Measurements from ENCODE around the gene KRTAP5-9. TPM values are rescaled to one million over a fixed set of nuclear protein-coding genes. Genes with fewer than 3 reads are reported as not detected.
"Not testable (repeated sequence)": the region's sequence is repeated elsewhere in the genome, so short reads cannot be mapped to it uniquely, and the experiment has no call there.

The KRTAP5-9 gene
- total and polyA plus RNA-seq, 10 donors: 0.29 to 1.1 (median 0.51) TPM; not detected in 3

DNA sequence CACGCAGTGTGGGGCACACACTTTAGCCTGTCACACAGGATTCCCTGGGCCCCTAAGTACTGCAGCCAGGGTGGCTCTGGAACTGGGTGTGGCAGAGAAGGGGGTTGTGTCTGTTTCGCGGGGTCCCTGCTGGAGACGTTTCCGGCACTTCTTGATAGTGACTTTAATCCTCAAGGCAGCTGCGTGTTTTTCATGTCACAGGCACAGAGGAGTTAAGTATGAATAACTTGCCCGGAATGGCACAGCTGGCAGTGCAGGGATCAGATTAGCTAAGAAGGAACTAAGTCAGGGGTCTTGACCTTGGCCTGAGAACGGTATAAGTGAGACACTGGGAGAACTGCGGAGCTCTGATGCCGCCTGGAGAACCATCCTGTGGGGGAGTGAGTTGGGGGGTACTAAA is 28.7 kb upstream of the KRTAP5-9 start:
- TF ChIP-seq, protein P1, sequence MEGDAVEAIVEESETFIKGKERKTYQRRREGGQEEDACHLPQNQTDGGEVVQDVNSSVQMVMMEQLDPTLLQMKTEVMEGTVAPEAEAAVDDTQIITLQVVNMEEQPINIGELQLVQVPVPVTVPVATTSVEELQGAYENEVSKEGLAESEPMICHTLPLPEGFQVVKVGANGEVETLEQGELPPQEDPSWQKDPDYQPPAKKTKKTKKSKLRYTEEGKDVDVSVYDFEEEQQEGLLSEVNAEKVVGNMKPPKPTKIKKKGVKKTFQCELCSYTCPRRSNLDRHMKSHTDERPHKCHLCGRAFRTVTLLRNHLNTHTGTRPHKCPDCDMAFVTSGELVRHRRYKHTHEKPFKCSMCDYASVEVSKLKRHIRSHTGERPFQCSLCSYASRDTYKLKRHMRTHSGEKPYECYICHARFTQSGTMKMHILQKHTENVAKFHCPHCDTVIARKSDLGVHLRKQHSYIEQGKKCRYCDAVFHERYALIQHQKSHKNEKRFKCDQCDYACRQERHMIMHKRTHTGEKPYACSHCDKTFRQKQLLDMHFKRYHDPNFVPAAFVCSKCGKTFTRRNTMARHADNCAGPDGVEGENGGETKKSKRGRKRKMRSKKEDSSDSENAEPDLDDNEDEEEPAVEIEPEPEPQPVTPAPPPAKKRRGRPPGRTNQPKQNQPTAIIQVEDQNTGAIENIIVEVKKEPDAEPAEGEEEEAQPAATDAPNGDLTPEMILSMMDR (IDR thresholded peaks at IDR 0.05 in 8 of 11, conservative IDR thresholded peaks at IDR 0.05 in 3 of 11): no peak
- no peak for TF ChIP-seq POLR2A (IDR thresholded peaks at IDR 0.05)
- TF ChIP-seq POLR2AphosphoS5 (IDR thresholded peaks at IDR 0.05): no peak
- 74 to 88% (median 84%) methylated on average over 10 of the region's 10 CpGs for WGBS, 5 donors
- Histone ChIP-seq H3K27ac (no peak overlapping the region), H3K4me3 (no peak overlapping the region), H3K27me3 (replicated peaks in 1 of 7) (no peaks in the 10 kb centered on the region), H3K9me3 (peaks cover 0 to 8% (median 0%) of the 10 kb centered on the region in 8 donors), H3K36me3 (no peaks in the 10 kb centered on the region), H3K4me1 (no peaks in the 10 kb centered on the region)
- intact Hi-C loops (cut with DNase I; ENCODE audit: low total_unique reads): no loop called here
- no peak for DNase-seq

GRCh38 chr11:71525188-71525937 is 22.9 kb upstream of the KRTAP5-9 start:
- no peak overlapping the region for H3K27ac ChIP-seq
- TF ChIP-seq POLR2A (IDR thresholded peaks at IDR 0.05) (no peak), POLR2AphosphoS5 (IDR thresholded peaks at IDR 0.05) (no peak)
- TF ChIP-seq, protein P1 (IDR thresholded peaks at IDR 0.05 in 8 of 11, conservative IDR thresholded peaks at IDR 0.05 in 3 of 11): no peak
- no peak for DNase-seq
- H3K27me3 ChIP-seq (replicated peaks in 1 of 7): no peaks in the 10 kb centered on the region
- WGBS, 5 donors: 64 to 82% (median 64%) methylated on average over 3 of the region's 3 CpGs
- H3K36me3 ChIP-seq: no peaks in the 10 kb centered on the region
- no peaks in the 10 kb centered on the region for H3K9me3 ChIP-seq
- H3K4me3 ChIP-seq: no peak overlapping the region
- no peaks in the 10 kb centered on the region for H3K4me1 ChIP-seq
- intact Hi-C loops (cut with DNase I; ENCODE audit: low total_unique reads): no loop called here

GRCh38 chr11:71525938-71526495 is 22.2 kb upstream of the KRTAP5-9 start:
- no peaks in the 10 kb centered on the region for H3K4me1 ChIP-seq
- no peaks in the 10 kb centered on the region for H3K36me3 ChIP-seq
- intact Hi-C loops (cut with DNase I; ENCODE audit: low total_unique reads): no loop called here
- TF ChIP-seq, protein P1 (IDR thresholded peaks at IDR 0.05 in 8 of 11, conservative IDR thresholded peaks at IDR 0.05 in 3 of 11): no peak
- H3K27ac ChIP-seq: no peak overlapping the region
- H3K27me3 ChIP-seq (replicated peaks in 1 of 7): no peaks in the 10 kb centered on the region
- WGBS, 5 donors: 63 to 88% (median 76%) methylated on average over 1 to 2 of the region's 2 CpGs
- no peak for DNase-seq
- no peak overlapping the region for H3K4me3 ChIP-seq
- no peaks in the 10 kb centered on the region for H3K9me3 ChIP-seq

- H3K27me3 ChIP-seq (replicated peaks in 1 of 7); H3K4me3 ChIP-seq; DNase-seq; intact Hi-C loops (cut with DNase I; ENCODE audit: low total_unique reads); H3K9me3 ChIP-seq; H3K4me1 ChIP-seq; H3K36me3 ChIP-seq; H3K27ac ChIP-seq: not testable (repeated sequence)
- 45 to 59% (median 48%) methylated on average over 7 to 10 of the region's 10 CpGs for WGBS, 5 donors
Observed at GRCh38 chr11:71526796-71527575, 21.2 kb upstream of the KRTAP5-9 start, which contains the start of gene KRTAP5-7. KRTAP5-7 (plus strand) TSS chr11:71527267; CDS start chr11:71527301, 34 bp downstream.
